Cardiac muscle cell (in vitro differentiated cells and primary cell): Measurements from ENCODE around the gene KIF1A. TPM values are rescaled to one million over a fixed set of nuclear protein-coding genes. Genes with fewer than 3 reads are reported as not detected.

Experiments
- DNase-seq, 2 donors: peaks; one replicate each; pipeline versions ENCODE4 v3.0.0 to v3.0.0-alpha.2; 2010 to 2017; ENCODE audit warnings: low read depth in 1 of 2, low spot score in 1 of 2
- H3K27ac ChIP-seq: fragments of 200-600 bp; sonication (generic); 2 replicates; pipeline ENCODE4 v1.5.1; 2016
- H3K27me3 ChIP-seq: fragments of 200-600 bp; sonication (generic); 2 replicates; pipeline ENCODE4 v1.6.0; 2016; ENCODE audit warnings: control low read depth
- H3K36me3 ChIP-seq: fragments of 200-600 bp; sonication (generic); 2 replicates; pipeline ENCODE4 v1.5.1; 2016; ENCODE audit warnings: control low read depth
- H3K4me1 ChIP-seq: fragments of 200-600 bp; sonication (generic); 2 replicates; pipeline ENCODE4 v1.8.1; 2017; ENCODE audit warnings: low read depth, mild to moderate bottlenecking, mixed run types
- H3K4me3 ChIP-seq: fragments of 200-600 bp; sonication (generic); 2 replicates; pipeline ENCODE4 v1.5.1; 2016; ENCODE audit warnings: mild to moderate bottlenecking
- H3K9me3 ChIP-seq: fragments of 200-600 bp; sonication (generic); 2 replicates; pipeline ENCODE4 v1.5.1; 2017; ENCODE audit warnings: low read depth, mild to moderate bottlenecking, control low read depth
- CTCF ChIP-seq: IDR thresholded peaks from 2 replicates; pipeline ENCODE4 v1.5.1; 2012; ENCODE audit warnings: low read depth, mild to moderate bottlenecking, low read length
- polyA plus RNA-seq: library from polyadenylated mRNA; unstranded; fragments of >200 nt; fragmentation: Nextera tagmentation; extraction: Ambion mirVana; gene quantifications from 2 replicates; pipeline ENCODE4 v1.2.1, GENCODE V29; 2016
- total RNA-seq: library from RNA; depleted of rRNA; stranded (reverse); fragments of >200 nt; gene quantifications from 2 replicates; pipeline ENCODE4 v1.2.3, GENCODE V29; 2016

Gene KIF1A
- total and polyA plus RNA-seq, 2 experiments from 2014 or later = 6.3 to 14.1 TPM

- no peaks in the 10 kb centered on the region for H3K9me3 ChIP-seq
- no peak overlapping the region for H3K4me3 ChIP-seq
- no peak for DNase-seq
- no peaks in the 10 kb centered on the region for H3K27me3 ChIP-seq
- TF ChIP-seq CTCF = no peak
- no peaks in the 10 kb centered on the region for H3K36me3 ChIP-seq
- H3K4me1 ChIP-seq = peaks cover 4% of the 10 kb centered on the region
- H3K27ac ChIP-seq = no peak overlapping the region
Measured at GRCh38 chr2:240786871-240787311, 33.1 kb downstream of the KIF1A start.

GRCh38 chr2:240786355-240786841, 33.6 kb downstream of the KIF1A start:
- H3K27ac ChIP-seq = no peak overlapping the region
- no peak for DNase-seq
- H3K9me3 ChIP-seq = no peaks in the 10 kb centered on the region
- TF ChIP-seq CTCF = no peak
- H3K4me1 ChIP-seq = no peaks in the 10 kb centered on the region
- H3K4me3 ChIP-seq = no peak overlapping the region
- no peaks in the 10 kb centered on the region for H3K36me3 ChIP-seq
- H3K27me3 ChIP-seq = no peaks in the 10 kb centered on the region

- Histone ChIP-seq H3K27me3 (no peaks in the 10 kb centered on the region), H3K4me3 (no peak overlapping the region), H3K27ac (no peak overlapping the region), H3K4me1 (no peaks in the 10 kb centered on the region), H3K9me3 (no peaks in the 10 kb centered on the region), H3K36me3 (no peaks in the 10 kb centered on the region)
- no peak for TF ChIP-seq CTCF
- no peak for DNase-seq
Measured at GRCh38 chr2:240785424-240786335, 34.3 kb downstream of the KIF1A start.

GRCh38 chr2:240784629-240785423, 35.2 kb downstream of the KIF1A start:
- no peak for DNase-seq
- no peaks in the 10 kb centered on the region for H3K36me3 ChIP-seq
- no peaks in the 10 kb centered on the region for H3K27me3 ChIP-seq
- no peaks in the 10 kb centered on the region for H3K9me3 ChIP-seq
- no peak for TF ChIP-seq CTCF
- H3K4me1 ChIP-seq = no peaks in the 10 kb centered on the region
- no peak overlapping the region for H3K4me3 ChIP-seq
- no peak overlapping the region for H3K27ac ChIP-seq

GRCh38 chr2:240783819-240784621, 36.0 kb downstream of the KIF1A start:
- H3K4me3 ChIP-seq = no peak overlapping the region
- no peaks in the 10 kb centered on the region for H3K27me3 ChIP-seq
- TF ChIP-seq CTCF = no peak
- no peak for DNase-seq
- H3K4me1 ChIP-seq = no peaks in the 10 kb centered on the region
- no peaks in the 10 kb centered on the region for H3K36me3 ChIP-seq
- H3K9me3 ChIP-seq = no peaks in the 10 kb centered on the region
- H3K27ac ChIP-seq = no peak overlapping the region
